SJCRH30 (cell line): Measurements from ENCODE around the gene NDUFS6. TPM values are rescaled to one million over a fixed set of nuclear protein-coding genes. Genes with fewer than 3 reads are reported as not detected.
"Not testable (repeated sequence)": the region's sequence is repeated elsewhere in the genome, so short reads cannot be mapped to it uniquely, and the experiment has no call there.

Source experiments
- DNase-seq, 2 experiments: peaks; one replicate each; pipeline ENCODE4 v3.0.0-alpha.2; 2015 to 2020
- H3K27ac ChIP-seq: fragments of 250-450 bp; sonication (Bioruptor Pico); 2 replicates; pipeline ENCODE4 v1.5.1; 2020; ENCODE audit warnings: mild to moderate bottlenecking, moderate library complexity
- H3K27me3 ChIP-seq: fragments of 250-450 bp; sonication (Bioruptor Pico); 2 replicates; pipeline ENCODE4 v1.5.1; 2020; ENCODE audit warnings: mild to moderate bottlenecking, moderate library complexity
- H3K36me3 ChIP-seq: fragments of 250-450 bp; sonication (Bioruptor Pico); 2 replicates; pipeline ENCODE4 v1.5.1; 2020; ENCODE audit warnings: mild to moderate bottlenecking, moderate library complexity
- H3K4me1 ChIP-seq: fragments of 250-450 bp; sonication (Bioruptor Pico); 2 replicates; pipeline ENCODE4 v1.5.1; 2020; ENCODE audit warnings: mild to moderate bottlenecking, moderate library complexity
- H3K4me3 ChIP-seq: fragments of 250-450 bp; sonication (Bioruptor Pico); 2 replicates; pipeline ENCODE4 v1.5.1; 2020; ENCODE audit warnings: mild to moderate bottlenecking, moderate library complexity
- H3K9me3 ChIP-seq: fragments of 250-450 bp; sonication (Bioruptor Pico); replicated peaks from 2 replicates; pipeline ENCODE4 v1.5.1; 2020; ENCODE audit warnings: mild to moderate bottlenecking, moderate library complexity
- total RNA-seq: library from RNA; depleted of rRNA; stranded (reverse); fragments of >200 nt; shearing (Covaris generic); gene quantifications from 2 replicates; pipeline ENCODE4 v1.2.3, GENCODE V29; 2014

The NDUFS6 gene
- total RNA-seq, 1 experiment from 2014 or later = 50.9 TPM

GRCh38 chr5:1842004-1842819, 41.0 kb downstream of the NDUFS6 start:
- Histone ChIP-seq H3K27me3 (no peaks in the 10 kb centered on the region; the same call in 1 of the 2 replicates), H3K36me3 (no peaks in the 10 kb centered on the region)

DNA sequence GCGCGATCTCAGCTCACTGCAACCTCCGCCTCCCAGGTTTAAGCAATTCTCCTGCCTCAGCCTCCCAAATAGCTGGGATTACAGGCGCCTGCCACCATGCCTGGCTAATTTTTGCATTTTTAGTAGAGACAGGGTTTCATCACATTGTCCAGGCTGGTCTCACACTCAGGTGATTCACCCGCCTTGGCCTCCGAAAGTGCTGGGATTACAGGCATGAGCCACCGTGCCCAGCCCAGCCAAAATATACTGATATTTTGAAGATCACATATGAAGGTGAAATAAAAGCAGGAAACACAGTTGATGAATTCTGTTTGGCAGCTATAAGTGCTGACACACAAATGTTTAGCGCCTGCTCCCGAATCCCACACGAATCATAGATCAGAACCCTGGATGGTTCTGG, 42.6 kb downstream of the NDUFS6 start:
- H3K9me3 ChIP-seq, DNase-seq, H3K36me3 ChIP-seq, H3K27me3 ChIP-seq, H3K27ac ChIP-seq, H3K4me1 ChIP-seq, H3K4me3 ChIP-seq: not testable (repeated sequence)

More at GRCh38 chr5:1842004-1842819, 41.0 kb downstream of the NDUFS6 start:
- Histone ChIP-seq H3K27ac (no peak overlapping the region), H3K4me3 (no peak overlapping the region), H3K9me3 (no peaks in the 10 kb centered on the region), H3K4me1 (no peaks in the 10 kb centered on the region)
- DNase-seq = no peak

DNA sequence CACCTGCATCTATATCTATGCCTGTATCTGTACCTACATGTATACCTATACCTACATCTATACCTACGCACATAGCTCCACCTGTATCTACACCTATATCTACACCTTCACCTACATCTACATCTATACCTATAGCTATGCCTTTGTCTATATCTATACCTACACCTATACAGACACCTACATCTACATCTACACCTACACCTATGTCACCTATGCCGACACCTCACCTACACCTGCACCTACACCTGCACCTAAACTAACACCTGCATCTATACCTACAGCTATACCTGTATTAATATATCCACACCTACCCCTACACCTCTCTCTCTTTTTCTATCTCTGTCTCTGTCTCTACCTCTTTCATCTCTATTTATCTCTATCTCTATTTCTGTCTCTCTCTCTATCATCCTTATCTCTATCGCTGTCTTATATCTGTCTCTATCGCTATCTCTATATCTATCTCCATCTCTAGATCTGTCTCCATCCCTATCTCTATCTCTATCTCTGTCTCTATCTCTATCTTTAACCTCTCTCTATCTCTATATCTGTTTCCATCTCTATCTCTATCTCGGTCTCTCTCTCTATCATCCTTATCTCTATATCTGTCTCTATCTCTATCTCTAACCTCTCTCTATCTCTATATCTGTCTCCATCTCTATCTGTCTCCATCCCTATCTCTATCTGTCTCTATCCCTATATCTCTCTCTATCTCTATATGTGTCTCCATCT, 43.7 kb downstream of the NDUFS6 start:
- DNase-seq = no peak
- no peaks in the 10 kb centered on the region for H3K36me3 ChIP-seq
- H3K4me1 ChIP-seq = no peaks in the 10 kb centered on the region
- H3K9me3 ChIP-seq = no peaks in the 10 kb centered on the region
- H3K4me3 ChIP-seq = no peak overlapping the region
- H3K27me3 ChIP-seq = no peaks in the 10 kb centered on the region
- H3K27ac ChIP-seq = no peak overlapping the region

DNA sequence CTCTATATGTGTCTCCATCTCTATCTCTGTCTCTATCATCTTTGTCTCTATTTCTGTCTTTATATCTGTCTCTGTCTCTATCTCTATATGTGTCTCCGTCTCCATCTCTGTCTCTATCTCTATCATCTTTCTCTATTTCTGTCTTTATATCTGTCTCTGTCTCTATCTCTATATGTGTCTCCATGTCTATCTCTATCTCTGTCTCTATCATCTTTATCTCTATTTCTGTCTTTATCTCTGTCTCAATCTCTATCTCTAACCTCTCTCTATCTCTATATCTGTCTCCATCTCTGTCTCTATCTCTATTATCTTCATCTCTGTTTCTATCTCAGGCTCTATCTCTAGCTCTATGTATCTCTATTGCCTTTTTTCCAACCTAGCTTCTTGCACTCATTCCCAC, 44.5 kb downstream of the NDUFS6 start:
- no peaks in the 10 kb centered on the region for H3K4me1 ChIP-seq
- H3K9me3 ChIP-seq = no peaks in the 10 kb centered on the region
- DNase-seq = no peak
- H3K27ac ChIP-seq = no peak overlapping the region
- H3K36me3 ChIP-seq = no peaks in the 10 kb centered on the region
- no peak overlapping the region for H3K4me3 ChIP-seq
- H3K27me3 ChIP-seq = no peaks in the 10 kb centered on the region

DNA sequence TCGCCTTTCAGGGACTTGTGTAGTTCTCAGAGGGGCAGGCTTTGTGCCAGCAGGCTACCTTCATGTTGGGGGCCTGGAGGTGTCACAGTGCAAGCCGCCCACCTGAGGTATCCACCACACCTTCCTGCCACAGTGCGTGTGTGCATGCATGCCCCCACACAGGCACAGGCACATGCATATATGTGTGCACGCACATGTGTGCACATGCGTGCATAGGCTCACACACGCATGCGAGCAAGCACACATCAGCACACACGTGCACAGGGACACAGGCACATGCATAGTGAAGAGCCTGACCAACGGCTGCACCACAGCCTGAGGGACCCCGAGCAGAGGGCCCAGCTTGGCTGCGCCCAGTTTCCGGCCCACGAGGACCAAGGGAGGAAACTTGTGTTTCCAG, 45.4 kb downstream of the NDUFS6 start:
- Histone ChIP-seq H3K27ac (no peak overlapping the region), H3K4me1 (no peaks in the 10 kb centered on the region), H3K36me3 (no peaks in the 10 kb centered on the region), H3K9me3 (no peaks in the 10 kb centered on the region), H3K27me3 (no peaks in the 10 kb centered on the region), H3K4me3 (no peak overlapping the region)
- DNase-seq = no peak

DNA sequence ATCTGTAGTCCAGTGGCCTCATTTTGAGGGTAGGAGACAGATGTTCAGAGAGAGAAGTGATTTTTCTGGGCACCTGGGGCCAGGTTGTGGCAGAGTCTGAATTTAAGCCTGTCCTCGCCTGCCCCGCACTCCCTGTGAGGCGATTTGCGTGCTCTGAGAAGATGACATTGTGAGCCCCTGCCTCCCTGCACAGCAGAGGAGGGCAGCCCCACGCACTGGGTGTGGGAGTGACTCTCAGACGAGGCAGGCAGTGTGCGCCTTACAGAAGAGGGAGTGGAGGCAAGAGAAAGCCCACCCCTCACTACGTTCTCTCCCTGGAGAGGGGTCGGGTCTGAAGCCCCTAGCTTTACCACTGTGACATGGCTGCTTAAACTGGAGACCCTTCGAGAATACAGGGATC, 45.8 kb downstream of the NDUFS6 start:
- Histone ChIP-seq H3K27me3 (no peaks in the 10 kb centered on the region), H3K9me3 (no peaks in the 10 kb centered on the region), H3K27ac (no peak overlapping the region), H3K4me1 (no peaks in the 10 kb centered on the region), H3K36me3 (no peaks in the 10 kb centered on the region), H3K4me3 (no peak overlapping the region)
- no peak for DNase-seq

- Histone ChIP-seq H3K36me3 (no peaks in the 10 kb centered on the region), H3K27me3 (no peaks in the 10 kb centered on the region), H3K4me3 (no peak overlapping the region), H3K9me3 (no peaks in the 10 kb centered on the region), H3K4me1 (no peaks in the 10 kb centered on the region), H3K27ac (no peak overlapping the region)
- no peak for DNase-seq
These were observed 46.4 kb downstream of the NDUFS6 start for GRCh38 chr5:1847611-1848010.

DNA sequence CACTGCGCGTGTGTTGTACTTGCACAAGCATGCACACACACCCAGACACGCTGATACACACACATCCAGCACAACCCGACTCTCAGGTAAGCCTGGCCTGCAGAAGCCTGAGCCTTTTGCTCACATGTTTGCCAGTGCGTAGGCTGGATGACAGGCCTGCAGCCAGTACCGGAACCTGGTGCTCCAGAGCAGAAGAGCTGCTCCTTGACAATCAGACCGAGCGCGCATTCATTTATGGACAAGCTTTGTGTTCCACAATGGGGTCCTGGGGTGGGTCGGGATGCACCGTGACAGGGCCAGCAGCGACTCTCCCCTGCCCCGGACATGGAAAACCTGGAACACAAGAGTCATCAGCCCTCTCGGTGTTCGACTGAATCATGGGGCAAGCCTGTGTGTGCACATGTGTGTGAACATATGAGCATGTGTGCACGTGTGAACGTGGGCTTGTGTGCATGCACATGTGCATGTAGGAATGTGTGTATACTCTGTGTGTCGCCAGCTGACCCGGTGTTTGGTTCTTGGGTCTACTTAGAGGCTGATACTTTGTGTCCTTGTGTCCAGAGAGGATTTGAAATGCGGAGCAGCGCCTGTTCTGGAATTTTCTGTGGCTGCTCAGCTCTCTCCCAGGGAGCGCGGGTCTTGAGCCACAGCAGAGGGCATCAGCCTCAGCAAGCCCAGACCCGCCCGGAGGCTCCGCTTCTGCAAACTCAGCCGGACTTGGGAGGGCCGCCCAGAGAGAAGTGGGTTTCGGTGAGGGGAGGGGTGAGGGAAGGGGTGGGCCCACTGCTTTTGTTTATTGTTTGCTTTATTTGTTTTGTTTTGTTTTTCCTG, 49.3 kb downstream of the NDUFS6 start:
- no peaks in the 10 kb centered on the region for H3K27me3 ChIP-seq
- no peaks in the 10 kb centered on the region for H3K36me3 ChIP-seq

DNA sequence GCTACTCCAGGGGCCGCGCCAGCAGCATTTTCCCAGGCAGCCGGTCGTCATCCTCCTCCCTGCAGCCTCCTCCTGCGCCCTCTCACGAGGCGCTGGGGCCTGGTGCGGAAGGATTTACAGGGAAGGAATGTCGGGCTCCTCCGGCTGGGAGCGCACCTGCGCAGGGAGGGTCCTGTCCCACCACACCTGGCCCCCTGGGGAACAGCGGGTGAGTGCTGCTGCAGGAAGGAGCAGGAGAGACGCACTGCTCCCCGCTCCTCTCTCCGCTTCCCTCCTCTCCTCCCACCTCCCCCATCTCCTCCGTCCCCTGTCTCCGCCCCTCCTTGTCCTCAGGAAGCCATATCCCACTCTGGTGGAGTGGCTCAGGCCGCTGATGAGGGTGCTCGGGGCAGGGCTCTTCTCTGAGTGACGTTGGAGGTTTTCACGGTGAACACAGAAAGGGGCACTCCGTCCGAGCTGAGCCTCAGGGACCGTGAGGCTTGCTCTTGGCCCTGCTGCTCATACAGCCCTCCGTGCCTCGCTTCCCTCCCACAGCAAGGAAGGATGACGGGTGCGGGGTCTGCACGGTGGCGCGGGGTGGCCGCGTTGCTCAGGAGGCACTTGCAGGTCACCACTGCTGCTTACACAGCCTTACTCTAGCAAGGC, 50.2 kb downstream of the NDUFS6 start:
- Histone ChIP-seq H3K36me3 (no peaks in the 10 kb centered on the region), H3K4me3 (no peak overlapping the region), H3K27ac (no peak overlapping the region), H3K9me3 (no peaks in the 10 kb centered on the region), H3K27me3 (no peaks in the 10 kb centered on the region), H3K4me1 (no peaks in the 10 kb centered on the region)
- no peak for DNase-seq

More for the DNA sequence above, 49.3 kb downstream of the NDUFS6 start:
- Histone ChIP-seq H3K27ac (no peak overlapping the region), H3K4me1 (no peaks in the 10 kb centered on the region), H3K9me3 (no peaks in the 10 kb centered on the region), H3K4me3 (no peak overlapping the region)
- no peak for DNase-seq

DNA sequence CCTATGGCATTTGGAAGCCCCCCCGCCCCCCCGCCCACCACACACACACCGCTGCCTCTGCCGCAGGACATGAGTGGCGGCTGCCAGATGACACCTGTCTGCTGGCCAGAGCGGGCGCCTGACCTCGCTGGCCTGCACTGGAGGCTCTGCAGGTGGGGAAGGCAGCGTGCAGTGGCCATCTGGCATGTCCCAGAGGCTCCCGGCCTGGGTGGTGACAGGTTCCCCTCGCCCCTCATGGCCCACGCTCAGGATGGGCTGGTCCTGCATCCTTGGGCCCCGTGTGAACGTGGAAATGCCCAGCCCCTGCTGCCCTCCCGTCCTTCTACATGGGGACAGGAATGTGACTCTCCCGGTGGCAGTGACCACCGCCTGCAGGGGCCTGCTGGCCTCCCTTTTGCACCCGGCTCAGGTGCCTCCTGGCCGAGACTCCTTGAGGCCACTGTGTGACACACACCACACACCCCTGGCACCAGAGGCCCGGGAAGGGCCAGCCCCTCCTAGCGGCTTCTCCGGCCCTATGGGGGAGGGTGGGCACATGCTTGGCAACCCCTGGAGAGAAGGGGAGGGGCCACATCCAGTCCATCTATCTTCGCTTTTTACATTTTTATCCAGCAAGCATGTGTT, 51.2 kb downstream of the NDUFS6 start:
- Histone ChIP-seq H3K4me1 (no peaks in the 10 kb centered on the region), H3K36me3 (no peaks in the 10 kb centered on the region), H3K27me3 (no peaks in the 10 kb centered on the region), H3K4me3 (no peak overlapping the region), H3K9me3 (no peaks in the 10 kb centered on the region), H3K27ac (no peak overlapping the region)
- no peak for DNase-seq

- DNase-seq = no peak
- no peaks in the 10 kb centered on the region for H3K36me3 ChIP-seq
- no peaks in the 10 kb centered on the region for H3K9me3 ChIP-seq
- H3K4me1 ChIP-seq = no peaks in the 10 kb centered on the region
- no peaks in the 10 kb centered on the region for H3K27me3 ChIP-seq
- H3K4me3 ChIP-seq = no peak overlapping the region
- no peak overlapping the region for H3K27ac ChIP-seq
These were observed 52.3 kb downstream of the NDUFS6 start for GRCh38 chr5:1853531-1853930.

DNA sequence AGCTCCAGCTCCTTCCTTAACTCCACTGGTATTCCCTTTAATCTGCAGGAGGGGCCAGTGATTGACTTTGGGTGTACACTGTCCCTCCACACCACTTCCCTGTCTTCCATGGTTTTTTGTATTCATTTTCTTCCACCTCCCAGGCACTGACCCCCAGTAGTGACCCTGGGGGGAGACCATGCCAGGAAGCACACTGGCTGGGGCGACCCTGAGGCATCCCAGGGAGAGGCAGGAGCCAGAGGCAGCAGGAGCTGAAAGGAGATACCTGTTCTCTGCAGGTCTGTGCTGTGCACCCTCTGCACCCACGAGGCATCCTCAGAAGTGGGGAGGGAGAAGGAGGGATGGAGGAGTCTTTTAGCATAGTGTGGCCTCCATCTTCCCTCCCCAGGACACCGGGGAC, 53.9 kb downstream of the NDUFS6 start:
- no peak overlapping the region for H3K27ac ChIP-seq
- no peaks in the 10 kb centered on the region for H3K36me3 ChIP-seq
- no peaks in the 10 kb centered on the region for H3K27me3 ChIP-seq
- no peaks in the 10 kb centered on the region for H3K9me3 ChIP-seq
- H3K4me3 ChIP-seq = no peak overlapping the region
- no peak for DNase-seq
- no peaks in the 10 kb centered on the region for H3K4me1 ChIP-seq

DNA sequence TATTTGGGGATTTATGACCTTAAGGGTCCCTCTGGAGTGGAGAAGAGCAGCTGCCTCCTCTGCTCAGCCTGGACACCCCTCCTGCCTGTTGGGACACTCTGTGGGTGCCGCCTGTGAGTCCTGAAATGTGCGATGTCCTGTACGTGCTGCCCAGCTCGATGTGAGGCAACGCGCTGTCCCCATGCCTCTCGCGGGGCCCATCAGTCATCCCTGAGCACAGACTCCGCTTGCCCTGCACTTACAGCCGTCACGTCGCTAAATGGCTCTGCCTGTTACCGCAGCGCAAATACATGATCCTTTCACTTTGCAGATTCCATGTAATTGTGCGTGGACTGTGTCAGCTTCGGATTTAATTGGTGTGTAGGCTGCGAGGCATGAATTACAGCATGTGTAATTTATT, 54.4 kb downstream of the NDUFS6 start:
- Histone ChIP-seq H3K27me3 (no peaks in the 10 kb centered on the region), H3K4me1 (no peaks in the 10 kb centered on the region), H3K27ac (no peak overlapping the region), H3K9me3 (no peaks in the 10 kb centered on the region), H3K4me3 (no peak overlapping the region), H3K36me3 (no peaks in the 10 kb centered on the region)
- DNase-seq = no peak

DNA sequence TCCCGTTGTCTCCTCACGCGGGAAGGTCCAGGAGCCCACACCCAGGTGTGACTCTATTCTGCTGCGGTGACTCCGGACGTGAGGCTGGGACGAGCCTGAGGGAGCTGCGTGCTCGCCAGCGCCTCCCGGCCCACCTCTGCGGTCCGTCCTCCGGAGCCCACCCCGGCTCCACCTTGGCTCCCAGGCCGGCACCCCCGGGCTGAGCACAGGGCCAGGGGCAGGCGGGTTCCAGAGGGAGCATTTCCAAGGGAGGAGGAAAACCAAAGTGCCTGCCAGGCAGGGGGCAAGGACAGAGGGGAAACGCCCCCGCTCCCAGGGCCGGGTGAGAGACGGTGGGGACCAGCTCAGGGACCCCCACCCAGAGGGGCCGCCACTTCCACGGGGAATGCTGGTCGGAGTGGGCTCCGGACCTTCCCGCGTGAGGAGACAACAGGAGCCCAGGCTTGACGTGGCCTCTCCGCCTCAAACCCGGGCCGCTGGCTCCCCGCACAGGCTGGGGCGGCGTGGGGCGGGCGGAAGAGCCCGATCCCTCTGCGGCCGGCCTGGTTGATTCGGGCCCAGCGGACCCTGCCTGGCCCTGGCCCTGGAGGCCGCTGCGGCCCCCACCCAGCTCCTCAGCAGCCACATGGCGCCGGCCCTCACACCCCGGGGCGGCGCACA, 55.5 kb downstream of the NDUFS6 start:
- H3K4me1 ChIP-seq = no peaks in the 10 kb centered on the region
- no peak overlapping the region for H3K27ac ChIP-seq
- no peak overlapping the region for H3K4me3 ChIP-seq
- no peaks in the 10 kb centered on the region for H3K36me3 ChIP-seq
- H3K9me3 ChIP-seq = no peaks in the 10 kb centered on the region
- no peak for DNase-seq
- H3K27me3 ChIP-seq = no peaks in the 10 kb centered on the region
